Coronary artery (tissue), 2 donors: ENCODE data around the gene TEX261.

ENCODE experiments used
- DNase-seq: peaks from one replicate; pipeline ENCODE4 v3.0.0-alpha.2; 2017; ENCODE audit warnings: low spot score
- H3K27ac ChIP-seq, 2 donors: fragments of 200-600 bp; sonication (generic); one replicate each; pipeline ENCODE4 v1.5.1; 2016 to 2019
- H3K4me3 ChIP-seq: fragments of 200-600 bp; sonication (generic); 2 replicates; pipeline ENCODE4 v1.5.1; 2016; ENCODE audit warnings: mild to moderate bottlenecking, moderate library complexity
- CTCF ChIP-seq: fragments of 200-600 bp; sonication (generic); IDR thresholded peaks from one replicate; pipeline ENCODE4 v1.5.1; 2019; ENCODE audit warnings: antibody characterized with exemption

TEX261 gene

GRCh38 chr2:70936979-70937811 is 57.5 kb downstream of the TEX261 start:
- no peak for TF ChIP-seq CTCF

GRCh38 chr2:70936165-70936978 is 58.3 kb downstream of the TEX261 start:
- DNase-seq, result no peak
- H3K27ac ChIP-seq, result no peak overlapping the region
- TF ChIP-seq CTCF, result no peak
- H3K4me3 ChIP-seq, result no peak overlapping the region

More at GRCh38 chr2:70936979-70937811, 57.5 kb downstream of the TEX261 start:
- no peak for DNase-seq
- Histone ChIP-seq H3K27ac (no peak overlapping the region), H3K4me3 (no peak overlapping the region)
